DOHH2 (cell line): ENCODE results near the gene MVB12B.
A peak's percentile ranks its signal among the peaks of the same experiment; 100 is the strongest.

ENCODE experiments used
- CTCF ChIP-seq: fragments of 200-600 bp; sonication (generic); IDR thresholded peaks from one replicate; pipeline ENCODE4 v1.5.1; 2014; ENCODE audit warnings: antibody characterized with exemption, mild to moderate bottlenecking, low read depth, low read length; ENCODE audit not compliant: poor library complexity, severe bottlenecking
- EZH2phosphoT487 ChIP-seq: fragments of 200-600 bp; sonication (generic); IDR thresholded peaks from 2 replicates; pipeline ENCODE4 v1.6.1; 2017; ENCODE audit warnings: borderline replicate concordance, mild to moderate bottlenecking, antibody characterized with exemption, low read length, moderate library complexity, mixed read lengths

DNA sequence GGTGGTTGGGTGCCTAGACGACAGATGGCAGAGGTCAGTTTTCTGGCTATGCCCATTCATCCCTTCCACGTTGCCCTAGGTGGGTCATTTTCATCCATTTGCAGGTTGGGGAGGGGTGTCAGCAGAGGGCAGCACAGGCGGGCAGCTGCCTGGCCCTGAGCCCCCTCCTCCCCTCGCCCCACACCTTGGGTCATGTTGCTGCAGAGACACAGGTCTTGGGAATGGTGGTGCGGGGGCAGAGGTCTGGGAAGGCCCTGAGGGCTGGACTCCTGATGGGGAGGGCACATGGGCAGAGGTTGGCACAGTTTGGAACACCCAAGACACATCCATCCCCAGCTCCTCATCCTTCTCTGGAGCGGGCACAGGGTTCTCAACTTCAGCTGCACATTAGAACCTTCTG, 183.9 kb downstream of the MVB12B start:
- TF ChIP-seq EZH2phosphoT487 (no peak), CTCF (peak; percentile 10)
